Heart left ventricle (tissue), 16 donors: ENCODE data around the gene LAMA2. TPM values are rescaled to one million over a fixed set of nuclear protein-coding genes. Genes with fewer than 3 reads are reported as not detected.
A peak's percentile ranks its signal among the peaks of the same experiment; 100 is the strongest.

Experiments
- ATAC-seq, 4 donors: fragments of 200-7000 bp; cut with Tn5 transposase; one replicate each; pipeline ENCODE4 v1.9.1; 2020 to 2022; ENCODE audit warnings: moderate library complexity in 4 of 4, mild to moderate bottlenecking in 3 of 4, moderate number of reproducible peaks in 1 of 4
- DNase-seq, 5 donors: peaks; one replicate each; pipeline ENCODE4 v3.0.0-alpha.2; 2020
- H3K27ac ChIP-seq, 12 donors: fragments of 200-600 bp; sonication (generic) in 4 of 12; one replicate each; pipeline versions ENCODE4 v1.5.0 to v1.8.0; 2016 to 2022; ENCODE audit warnings: mild to moderate bottlenecking in 2 of 12
- H3K27me3 ChIP-seq, 9 donors: fragments of 200-600 bp; sonication (generic) in 2 of 9; one replicate each; pipeline versions ENCODE4 v1.5.1 to v1.8.0; 2016 to 2022; ENCODE audit warnings: mild to moderate bottlenecking in 3 of 9
- H3K36me3 ChIP-seq, 9 donors: fragments of 200-600 bp; sonication (generic) in 2 of 9; one replicate each; pipeline versions ENCODE4 v1.5.0 to v1.8.0; 2018 to 2022; ENCODE audit warnings: mild to moderate bottlenecking in 2 of 9
- H3K4me1 ChIP-seq, 12 donors: fragments of 200-600 bp; sonication (generic) in 4 of 12; one replicate each; pipeline versions ENCODE4 v1.5.0 to v1.8.0; 2016 to 2022; ENCODE audit warnings: mild to moderate bottlenecking in 3 of 12
- H3K4me3 ChIP-seq, 12 donors: fragments of 200-600 bp; sonication (generic) in 4 of 12; one replicate each; pipeline versions ENCODE4 v1.5.0 to v1.8.0; 2017 to 2022; ENCODE audit warnings: mild to moderate bottlenecking in 9 of 12, moderate library complexity in 4 of 12
- H3K9me3 ChIP-seq, 12 donors: fragments of 200-600 bp; sonication (generic) in 4 of 12; one replicate each; pipeline versions ENCODE4 v1.5.0 to v1.8.0; 2016 to 2022; ENCODE audit warnings: mild to moderate bottlenecking in 1 of 12
- POLR2A ChIP-seq, 2 donors: fragments of 450-650 bp; IDR thresholded peaks; one replicate each; pipeline ENCODE4 v1.6.1; 2017; ENCODE audit warnings: antibody characterized with exemption in 2 of 2, mild to moderate bottlenecking in 2 of 2, moderate library complexity in 2 of 2
- WGBS, 4 donors: extraction: QIAGEN DNeasy Blood & Tissue Kit in 2 of 4; methylation state at CpG; one replicate each; pipeline versions ENCODE4 v1.1.5 to v1.1.7; 2013 to 2018; 5-methylcytosine and 5-hydroxymethylcytosine counted together
- intact Hi-C, 10 donors: fragments of 100-400 bp; cut with DNase I; formaldehyde crosslinking; loops; one replicate each; pipeline versions ENCODE4 v1.11.1 to v1.14.2; 2022
- polyA plus RNA-seq, 2 donors: library from polyadenylated mRNA; stranded (reverse); fragments of 200-250 nt; gene quantifications; one replicate each; pipeline ENCODE4 v1.2.3, GENCODE V29; 2013
- total RNA-seq, 9 donors: library from RNA; depleted of rRNA in 2 of 9; stranded (reverse); fragments of >200 nt in 2 of 9; fragmentation: NEBNext Ultra II Directional in 3 of 9; extraction: Animal tissue kit (Norgen Biotek cat#: 25700) in 3 of 9; gene quantifications; one replicate each; pipeline versions ENCODE4 v1.1.0 to v1.2.4, GENCODE V29; 2016 to 2023
- TF ChIP-seq, protein P1 (sequence below), 12 donors: fragments of 200-600 bp; sonication (generic) in 4 of 12; IDR thresholded peaks; one replicate each; pipeline versions ENCODE4 v1.5.0 to v1.8.0; 2018 to 2022; ENCODE audit warnings: antibody characterized with exemption in 12 of 12, mild to moderate bottlenecking in 5 of 12
- donor health status: ischemic (EF 13 %, LVEDD 7.1; RV severe dilation, severe dysfunction).
- donor health status: healthy with polysubstance abuse.
- donor health status: DM: no; HTN: yes; CAD: no.
- donor health status: DM: no; HTN: no; CAD: no.
- donor health status: ischemic (EF 25% LVEDD 6.9; RV normal size, moderate dysfunction).
- donor health status: ischemic (EF 25% LVEDD 5.7; RV mildly dilated, moderate dysfunction).
- donor health status: healthy.
- donor health status: DM: yes; HTN: yes; CAD: no.
- donor health status: ischemic (EF 35%, LVEDD 5.7; RV mildly dilated, moderate dysfunction).
- donor health status: nonischemic (EF 11% LVEDD 7.7; RV severe dilation, severe dysfunction).
- donor health status: DM: yes; HTN: yes; CAD: no.
- donor health status: PGD.
- donor health status: ischemic (EF 29% LVEDD 5.4; RV normal size, mild dysfunction).
- donor health status: nonischemic (EF 23%, LVEDD 6.1; RV moderate dilation, normal function).

The LAMA2 gene
- total and polyA plus RNA-seq, 11 donors: 34.8 to 299 (median 206) TPM

DNA sequence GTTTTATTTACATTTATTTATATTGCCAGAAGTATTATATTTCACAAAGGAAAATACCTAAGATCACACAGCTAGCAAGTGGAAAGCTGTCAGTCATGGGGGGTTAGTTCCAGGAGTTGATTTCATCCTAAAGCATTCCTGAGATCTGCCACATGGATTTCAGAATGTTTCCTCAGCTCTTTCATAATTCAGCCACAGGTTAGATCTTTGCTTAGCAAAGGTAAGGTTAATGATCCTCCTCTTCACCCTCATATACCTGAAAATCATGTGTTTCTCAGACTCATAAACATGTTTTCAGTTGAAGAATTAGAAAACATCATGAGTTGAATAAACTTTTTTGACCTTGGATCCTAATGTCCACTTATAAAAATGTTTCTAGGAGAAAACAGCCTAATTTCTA, 611.6 kb downstream of the LAMA2 start:
- intact Hi-C loops: loop anchor here in 3 of 10 donors (10.0 kb wide), 3 partner anchors 250 to 530 kb away; partner anchors contain the start of gene L3MBTL3 (in 1 of the 3)
- H3K27me3 ChIP-seq: no peaks in the 10 kb centered on the region
- ATAC-seq (no peak), DNase-seq (no peak)
- no peaks in the 10 kb centered on the region for H3K9me3 ChIP-seq
- peaks cover 0 to 88% (median 42%) of the 10 kb centered on the region in 9 donors for H3K36me3 ChIP-seq
- H3K27ac ChIP-seq: peak overlapping the region in 2 of 12 donors; percentile 29 to 30
- H3K4me1 ChIP-seq: peaks cover 0 to 56% (median 30%) of the 10 kb centered on the region in 12 donors
- no peak for TF ChIP-seq POLR2A (IDR thresholded peaks at IDR 0.05)
- TF ChIP-seq, protein P1, sequence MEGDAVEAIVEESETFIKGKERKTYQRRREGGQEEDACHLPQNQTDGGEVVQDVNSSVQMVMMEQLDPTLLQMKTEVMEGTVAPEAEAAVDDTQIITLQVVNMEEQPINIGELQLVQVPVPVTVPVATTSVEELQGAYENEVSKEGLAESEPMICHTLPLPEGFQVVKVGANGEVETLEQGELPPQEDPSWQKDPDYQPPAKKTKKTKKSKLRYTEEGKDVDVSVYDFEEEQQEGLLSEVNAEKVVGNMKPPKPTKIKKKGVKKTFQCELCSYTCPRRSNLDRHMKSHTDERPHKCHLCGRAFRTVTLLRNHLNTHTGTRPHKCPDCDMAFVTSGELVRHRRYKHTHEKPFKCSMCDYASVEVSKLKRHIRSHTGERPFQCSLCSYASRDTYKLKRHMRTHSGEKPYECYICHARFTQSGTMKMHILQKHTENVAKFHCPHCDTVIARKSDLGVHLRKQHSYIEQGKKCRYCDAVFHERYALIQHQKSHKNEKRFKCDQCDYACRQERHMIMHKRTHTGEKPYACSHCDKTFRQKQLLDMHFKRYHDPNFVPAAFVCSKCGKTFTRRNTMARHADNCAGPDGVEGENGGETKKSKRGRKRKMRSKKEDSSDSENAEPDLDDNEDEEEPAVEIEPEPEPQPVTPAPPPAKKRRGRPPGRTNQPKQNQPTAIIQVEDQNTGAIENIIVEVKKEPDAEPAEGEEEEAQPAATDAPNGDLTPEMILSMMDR (IDR thresholded peaks at IDR 0.05): no peak
- H3K4me3 ChIP-seq: no peak overlapping the region

DNA sequence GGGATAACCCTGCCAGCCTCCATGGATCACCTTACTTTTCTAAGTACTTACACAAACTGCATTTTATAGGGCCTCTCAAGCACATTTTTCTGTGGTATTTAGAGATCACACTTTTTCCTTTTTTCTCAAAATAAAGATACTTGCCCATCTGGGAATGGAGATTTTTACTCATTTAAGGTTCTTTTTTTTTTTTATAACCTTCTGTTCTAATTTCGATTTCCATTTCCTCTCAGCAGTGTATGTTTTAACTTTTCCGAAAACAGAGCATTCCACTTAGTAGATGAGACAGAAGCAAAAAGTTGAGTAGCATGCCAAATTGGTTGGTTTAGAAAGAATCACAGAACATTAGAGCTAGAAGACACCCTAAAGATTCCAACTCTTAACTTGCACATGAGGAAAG, 612.7 kb downstream of the LAMA2 start:
- Histone ChIP-seq H3K9me3 (no peaks in the 10 kb centered on the region), H3K27ac (peak overlapping the region in 1 of 12 donors; percentile 2), H3K4me3 (no peak overlapping the region), H3K36me3 (peaks cover 0 to 97% (median 42%) of the 10 kb centered on the region in 9 donors), H3K4me1 (peaks cover 0 to 55% (median 24%) of the 10 kb centered on the region in 12 donors), H3K27me3 (no peaks in the 10 kb centered on the region)
- intact Hi-C loops: loop anchor here in 6 of 10 donors (5.0 to 10.0 kb wide), 7 partner anchors 72 to 529 kb away; partner anchors contain the start of gene L3MBTL3 (in 1 of the 6)
- DNase-seq (no peak), ATAC-seq (no peak)
- WGBS, 4 donors: 84 to 90% (median 87%) methylated on average over 2 of the region's 2 CpGs
- TF ChIP-seq, protein P1 (IDR thresholded peaks at IDR 0.05): no peak
- no peak for TF ChIP-seq POLR2A (IDR thresholded peaks at IDR 0.05)

DNA sequence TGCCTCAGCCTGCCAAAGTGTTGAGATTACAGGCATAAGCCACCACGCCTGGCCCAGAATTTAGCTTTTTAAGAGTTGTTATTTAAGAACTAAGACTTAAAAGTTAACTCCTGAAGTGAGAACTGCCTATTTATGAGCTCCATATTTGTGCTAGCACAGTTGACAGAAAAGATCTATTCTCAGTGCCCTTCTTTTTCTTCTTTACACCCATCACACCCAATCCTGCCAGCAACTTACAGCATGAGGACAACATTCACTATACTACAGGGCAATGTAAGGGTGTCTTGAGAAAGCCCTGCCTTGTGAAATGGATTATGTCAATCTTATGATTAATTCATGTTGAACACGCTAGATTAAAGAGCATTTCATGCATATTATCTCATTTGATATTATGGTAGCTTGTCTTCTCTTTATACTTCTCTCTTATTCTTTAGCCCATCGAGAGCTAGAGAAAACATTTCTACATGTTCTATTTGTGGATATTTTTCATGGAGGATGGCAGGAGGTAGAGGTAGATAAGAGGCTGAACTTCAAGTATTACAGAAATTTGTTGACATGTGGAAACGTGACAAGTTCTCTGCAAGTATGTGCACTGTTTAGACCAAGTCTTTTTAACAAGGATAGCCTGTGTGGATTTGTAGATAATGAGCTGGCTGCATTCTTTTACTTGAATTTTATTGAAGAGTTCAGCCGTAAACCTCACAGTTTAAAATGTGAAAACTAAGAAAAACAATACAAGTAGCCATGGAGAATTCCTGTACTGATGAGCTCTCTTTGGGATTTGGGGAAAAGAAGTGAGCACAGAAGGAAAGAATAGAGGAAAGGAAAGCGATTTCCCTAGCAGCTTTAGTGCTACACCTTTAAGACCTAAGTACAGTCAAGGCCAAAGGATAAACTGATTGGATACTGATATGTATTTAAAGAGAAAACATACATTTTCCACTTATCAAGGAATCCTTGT, 614.8 kb downstream of the LAMA2 start:
- TF ChIP-seq POLR2A (IDR thresholded peaks at IDR 0.05): no peak
- TF ChIP-seq, protein P1 (IDR thresholded peaks at IDR 0.05): no peak
- WGBS, 4 donors: 45 to 57% (median 53%) methylated on average over 6 of the region's 6 CpGs
- no peaks in the 10 kb centered on the region for H3K9me3 ChIP-seq
- DNase-seq: no peak
- H3K27ac ChIP-seq: peak overlapping the region in 6 of 12 donors; percentile 5 to 53 (median 18)
- intact Hi-C loops: loop anchor here in 8 of 10 donors (2.0 to 10.0 kb wide), 8 partner anchors 70 to 527 kb away; partner anchors contain the start of gene L3MBTL3 (in 1 of the 8)
- no peaks in the 10 kb centered on the region for H3K27me3 ChIP-seq
- H3K4me3 ChIP-seq: no peak overlapping the region
- H3K36me3 ChIP-seq: peaks cover 0 to 97% (median 36%) of the 10 kb centered on the region in 9 donors
- no peak for ATAC-seq
- peaks cover 0 to 60% (median 29%) of the 10 kb centered on the region in 12 donors for H3K4me1 ChIP-seq

DNA sequence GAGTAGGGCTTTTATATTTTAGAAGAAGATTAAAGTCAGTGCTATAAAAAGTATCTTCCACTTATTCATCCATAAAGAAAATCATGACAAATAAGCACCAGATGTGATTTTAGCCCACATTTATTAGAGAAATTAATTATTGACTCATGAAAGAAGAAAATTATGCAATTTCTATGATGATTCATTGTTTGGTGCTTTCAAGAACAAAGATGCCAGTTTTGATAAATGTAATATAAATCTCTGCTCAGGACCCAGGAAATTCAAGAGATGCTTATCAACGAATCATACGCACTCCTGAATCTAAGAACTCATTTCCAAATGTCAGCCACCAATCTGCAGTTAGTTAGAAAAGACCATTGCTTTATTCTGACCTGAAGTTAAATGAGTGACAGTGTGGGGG, 615.6 kb downstream of the LAMA2 start:
- Histone ChIP-seq H3K4me3 (no peak overlapping the region), H3K27ac (peak overlapping the region in 2 of 12 donors; percentile 19 to 50), H3K27me3 (no peaks in the 10 kb centered on the region), H3K4me1 (peaks cover 0 to 59% (median 28%) of the 10 kb centered on the region in 12 donors), H3K9me3 (no peaks in the 10 kb centered on the region), H3K36me3 (peaks cover 0 to 97% (median 36%) of the 10 kb centered on the region in 9 donors)
- no peak for DNase-seq
- TF ChIP-seq, protein P1 (IDR thresholded peaks at IDR 0.05): no peak
- TF ChIP-seq POLR2A (IDR thresholded peaks at IDR 0.05): no peak
- 83 to 91% (median 85%) methylated on average over 2 of the region's 2 CpGs for WGBS, 4 donors
- no peak for ATAC-seq
- intact Hi-C loops: loop anchor here in 8 of 10 donors (2.0 to 10.0 kb wide), 8 partner anchors 69 to 526 kb away; partner anchors contain the start of gene L3MBTL3 (in 1 of the 8)
